HepG2 (cell line): ENCODE data around the gene ZKSCAN4. TPM values are rescaled to one million over a fixed set of nuclear protein-coding genes. Genes with fewer than 3 reads are reported as not detected.
A peak's percentile ranks its signal among the peaks of the same experiment; 100 is the strongest.

Experiments
- AFF4 ChIP-seq: sonication (generic); formaldehyde crosslinking; IDR thresholded peaks from 2 replicates; pipeline ENCODE4 v1.4.0; 2020; ENCODE audit warnings: missing genetic modification reagents
- AHR ChIP-seq: IDR thresholded peaks from 2 replicates; pipeline ENCODE4 v1.6.1; 2018; ENCODE audit warnings: missing genetic modification reagents, missing compliant biosample characterization
- ELF4 ChIP-seq: sonication (generic); formaldehyde crosslinking; IDR thresholded peaks from 2 replicates; pipeline ENCODE4 v1.5.0; 2020; ENCODE audit warnings: missing genetic modification reagents, mild to moderate bottlenecking, moderate library complexity, borderline replicate concordance
- HHEX ChIP-seq: IDR thresholded peaks from 2 replicates; pipeline ENCODE4 v1.6.1; 2016; ENCODE audit warnings: control low read depth
- HNRNPK ChIP-seq: fragments of 200-400 bp; formaldehyde crosslinking; IDR thresholded peaks from 2 replicates; pipeline ENCODE4 v1.6.1; 2018; ENCODE audit warnings: low read length, low read depth, moderate library complexity, mild to moderate bottlenecking; ENCODE audit not compliant: poor library complexity, severe bottlenecking
- HNRNPL ChIP-seq: fragments of 200-400 bp; formaldehyde crosslinking; IDR thresholded peaks from 2 replicates; pipeline ENCODE4 v1.6.1; 2017; ENCODE audit warnings: mild to moderate bottlenecking, low read depth, low read length
- MLLT10 ChIP-seq: sonication (generic); formaldehyde crosslinking; IDR thresholded peaks from 2 replicates; pipeline ENCODE4 v1.4.0; 2020; ENCODE audit warnings: missing genetic modification reagents
- TIGD3 ChIP-seq: sonication (generic); formaldehyde crosslinking; IDR thresholded peaks from 2 replicates; pipeline ENCODE4 v1.5.1; 2020; ENCODE audit warnings: mild to moderate bottlenecking, missing genetic modification reagents, borderline replicate concordance
- ZNF205 ChIP-seq: IDR thresholded peaks from 2 replicates; pipeline ENCODE4 v1.6.1; 2018; ENCODE audit warnings: missing biosample characterization, missing genetic modification reagents
- ZNF276 ChIP-seq: sonication (generic); formaldehyde crosslinking; IDR thresholded peaks from 2 replicates; pipeline ENCODE4 v1.4.0; 2020; ENCODE audit warnings: mild to moderate bottlenecking, low read depth, missing genetic modification reagents
- ZNF431 ChIP-seq: sonication (generic); formaldehyde crosslinking; IDR thresholded peaks from 2 replicates; pipeline ENCODE4 v1.9.0; 2022; ENCODE audit warnings: missing genetic modification reagents, low read depth, mild to moderate bottlenecking, borderline replicate concordance
- ZNF557 ChIP-seq: sonication (generic); formaldehyde crosslinking; IDR thresholded peaks from 2 replicates; pipeline ENCODE4 v1.4.0; 2020; ENCODE audit warnings: missing genetic modification reagents
- ZNF644 ChIP-seq: IDR thresholded peaks from 2 replicates; pipeline ENCODE4 v1.6.1; 2016; ENCODE audit warnings: low read depth
- ZNF749 ChIP-seq: sonication (generic); formaldehyde crosslinking; IDR thresholded peaks from 2 replicates; pipeline ENCODE4 v1.8.0; 2022; ENCODE audit warnings: mild to moderate bottlenecking, missing genetic modification reagents, moderate library complexity, borderline replicate concordance
- ZNF883 ChIP-seq: sonication (generic); formaldehyde crosslinking; IDR thresholded peaks from 2 replicates; pipeline ENCODE4 v1.5.1; 2020; ENCODE audit warnings: mild to moderate bottlenecking, missing genetic modification reagents; ENCODE audit errors: not compliant biosample characterization
- polyA plus RNA-seq, 8 experiments: library from polyadenylated mRNA; depleted of rRNA in 3 of 8; stranded (reverse) in 7 of 8; unstranded in 1 of 8; fragments of >200 nt; fragmentation: Illumina TruSeq in 4 of 8; extraction: Trizol in 4 of 8; gene quantifications; 2 replicates each; pipeline versions ENCODE4 v1.2.1 to v1.2.3, GENCODE V29; 2011 to 2016; ENCODE audit warnings: low read depth in 4 of 8, missing spikeins in 1 of 8, mixed read lengths in 1 of 8; ENCODE audit not compliant: insufficient read depth in 1 of 8
- total RNA-seq, 5 experiments: library from RNA; depleted of rRNA; stranded (reverse); fragments of >200 nt; fragmentation: Illumina TruSeq; extraction: Trizol; gene quantifications; 2 replicates each; pipeline ENCODE4 v1.2.3, GENCODE V29; 2016; ENCODE audit warnings: low read depth in 1 of 5
- TF ChIP-seq, protein P1 (sequence below): sonication (generic); formaldehyde crosslinking; IDR thresholded peaks from 2 replicates; pipeline ENCODE4 v1.5.0; 2020; ENCODE audit warnings: mild to moderate bottlenecking, missing genetic modification reagents
- TF ChIP-seq, protein P2 (sequence below): sonication (generic); formaldehyde crosslinking; IDR thresholded peaks from 2 replicates; pipeline ENCODE4 v1.5.1; 2020; ENCODE audit warnings: missing genetic modification reagents, mild to moderate bottlenecking, borderline replicate concordance

ZKSCAN4 gene
- total and polyA plus RNA-seq, 2 of the 13 experiments (the other 11 are each of a cell fraction or from before 2014, with no cell fraction given): 2.9 to 7.8 TPM

GRCh38 chr6:28266962-28267694 is 15.1 kb upstream of the ZKSCAN4 start, which contains the start of gene ZSCAN26 (continued):
- TF ChIP-seq, protein P1, sequence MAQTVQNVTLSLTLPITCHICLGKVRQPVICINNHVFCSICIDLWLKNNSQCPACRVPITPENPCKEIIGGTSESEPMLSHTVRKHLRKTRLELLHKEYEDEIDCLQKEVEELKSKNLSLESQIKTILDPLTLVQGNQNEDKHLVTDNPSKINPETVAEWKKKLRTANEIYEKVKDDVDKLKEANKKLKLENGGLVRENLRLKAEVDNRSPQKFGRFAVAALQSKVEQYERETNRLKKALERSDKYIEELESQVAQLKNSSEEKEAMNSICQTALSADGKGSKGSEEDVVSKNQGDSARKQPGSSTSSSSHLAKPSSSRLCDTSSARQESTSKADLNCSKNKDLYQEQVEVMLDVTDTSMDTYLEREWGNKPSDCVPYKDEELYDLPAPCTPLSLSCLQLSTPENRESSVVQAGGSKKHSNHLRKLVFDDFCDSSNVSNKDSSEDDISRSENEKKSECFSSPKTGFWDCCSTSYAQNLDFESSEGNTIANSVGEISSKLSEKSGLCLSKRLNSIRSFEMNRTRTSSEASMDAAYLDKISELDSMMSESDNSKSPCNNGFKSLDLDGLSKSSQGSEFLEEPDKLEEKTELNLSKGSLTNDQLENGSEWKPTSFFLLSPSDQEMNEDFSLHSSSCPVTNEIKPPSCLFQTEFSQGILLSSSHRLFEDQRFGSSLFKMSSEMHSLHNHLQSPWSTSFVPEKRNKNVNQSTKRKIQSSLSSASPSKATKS (CRISPR knock-in tag): no peak
- TF ChIP-seq AHR (CRISPR knock-in tag) (peak; percentile 82; the same call in 1 of the 2 replicates), MLLT10 (CRISPR knock-in tag) (no peak), ZNF644 (CRISPR knock-in tag) (peak; percentile 55; the same call in 1 of the 2 replicates), ZNF205 (CRISPR knock-in tag) (peak; percentile 86), HHEX (CRISPR knock-in tag) (no peak), ZNF276 (peak; percentile 76; the same call in 1 of the 2 replicates), ELF4 (CRISPR knock-in tag) (peak; percentile 70), HNRNPL (no peak), TIGD3 (peak; percentile 75; the same call in 1 of the 2 replicates), ZNF883 (CRISPR knock-in tag) (peak; percentile 95), ZNF557 (CRISPR knock-in tag) (0 out of 2 replicates have a peak, but pooled peaks have one; percentile 81), AFF4 (CRISPR knock-in tag) (no peak; the same call in 1 of the 2 replicates), HNRNPK (no peak), ZNF431 (no peak), ZNF749 (CRISPR knock-in tag) (no peak; the same call in 1 of the 2 replicates)
- TF ChIP-seq, protein P2, sequence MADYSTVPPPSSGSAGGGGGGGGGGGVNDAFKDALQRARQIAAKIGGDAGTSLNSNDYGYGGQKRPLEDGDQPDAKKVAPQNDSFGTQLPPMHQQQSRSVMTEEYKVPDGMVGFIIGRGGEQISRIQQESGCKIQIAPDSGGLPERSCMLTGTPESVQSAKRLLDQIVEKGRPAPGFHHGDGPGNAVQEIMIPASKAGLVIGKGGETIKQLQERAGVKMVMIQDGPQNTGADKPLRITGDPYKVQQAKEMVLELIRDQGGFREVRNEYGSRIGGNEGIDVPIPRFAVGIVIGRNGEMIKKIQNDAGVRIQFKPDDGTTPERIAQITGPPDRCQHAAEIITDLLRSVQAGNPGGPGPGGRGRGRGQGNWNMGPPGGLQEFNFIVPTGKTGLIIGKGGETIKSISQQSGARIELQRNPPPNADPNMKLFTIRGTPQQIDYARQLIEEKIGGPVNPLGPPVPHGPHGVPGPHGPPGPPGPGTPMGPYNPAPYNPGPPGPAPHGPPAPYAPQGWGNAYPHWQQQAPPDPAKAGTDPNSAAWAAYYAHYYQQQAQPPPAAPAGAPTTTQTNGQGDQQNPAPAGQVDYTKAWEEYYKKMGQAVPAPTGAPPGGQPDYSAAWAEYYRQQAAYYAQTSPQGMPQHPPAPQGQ (CRISPR knock-in tag): no peak
